Left lobe of liver (tissue), 2 donors: ENCODE measurements around the gene MEFV. TPM values are rescaled to one million over a fixed set of nuclear protein-coding genes. Genes with fewer than 3 reads are reported as not detected.
A peak's percentile ranks its signal among the peaks of the same experiment; 100 is the strongest.

ENCODE experiments used
- ATAC-seq: fragments of 200-7000 bp; cut with Tn5 transposase; one replicate; pipeline ENCODE4 v1.9.1; 2020; ENCODE audit warnings: mild to moderate bottlenecking, moderate library complexity
- DNase-seq: peaks from one replicate; pipeline ENCODE4 v3.0.0-alpha.2; 2020; ENCODE audit warnings: low spot score
- total RNA-seq: library from RNA; stranded (reverse); gene quantifications from one replicate; pipeline ENCODE4 v1.2.1, GENCODE V29; 2021
- donor health status: DM: no; HTN: no; CAD: no; lungs with moderate emphysema.
- donor health status: DM: no; HTN: yes; CAD: no.

The MEFV gene
- total RNA-seq, 1 donor from 2014 or later: 0.88 TPM

DNA sequence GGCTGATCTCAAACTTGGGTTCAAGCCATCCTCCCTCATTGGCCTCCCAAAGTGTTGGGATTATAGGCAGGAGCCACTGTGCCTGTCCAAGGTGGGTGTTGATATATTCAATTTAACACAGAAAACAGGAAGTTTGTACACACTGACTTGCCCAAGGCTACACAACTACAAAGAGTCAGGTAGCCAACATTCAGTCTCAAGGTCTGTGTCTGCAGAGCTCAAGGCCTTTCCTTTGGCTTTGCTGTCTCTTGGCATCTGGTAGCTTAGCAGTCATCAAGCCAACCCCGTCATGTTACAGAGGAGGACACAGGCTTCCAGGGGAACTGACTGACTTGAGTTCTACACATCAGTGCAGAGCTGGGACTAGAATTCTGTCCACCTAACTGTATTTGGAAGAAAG, 11.9 kb upstream of the MEFV start:
- no peak for DNase-seq
- no peak for ATAC-seq

DNA sequence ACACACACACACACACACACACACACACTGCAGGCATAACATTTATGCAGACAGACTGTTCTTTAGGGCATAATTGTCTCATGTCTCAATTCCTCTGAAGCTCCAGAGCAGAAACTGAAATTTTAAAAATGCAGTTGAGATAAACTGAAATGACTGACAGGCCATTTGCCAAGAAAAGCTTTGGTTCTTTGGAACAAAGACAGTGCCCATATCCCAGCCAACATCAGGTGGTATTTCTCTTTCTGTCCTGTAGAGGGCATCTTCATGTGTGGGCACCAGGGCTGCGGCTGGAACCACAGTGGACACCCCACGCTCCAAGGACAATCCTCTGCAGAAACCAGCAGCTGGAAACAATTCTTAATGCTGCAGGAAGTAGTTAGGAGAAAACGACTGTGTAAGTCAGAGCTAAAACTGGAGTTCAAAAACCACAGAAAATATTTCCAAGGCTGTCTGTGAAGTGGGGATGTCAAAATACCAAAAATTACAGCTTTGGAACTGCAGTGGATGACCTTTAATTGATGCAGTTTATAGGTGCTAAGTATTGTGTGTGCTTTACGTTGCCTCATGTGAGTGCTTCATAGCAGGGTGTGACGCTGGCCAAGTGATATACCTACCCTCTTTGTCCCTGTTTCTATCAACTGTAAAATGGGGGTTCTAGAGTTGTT, 10.6 kb upstream of the MEFV start:
- DNase-seq (no peak), ATAC-seq (no peak)

DNA sequence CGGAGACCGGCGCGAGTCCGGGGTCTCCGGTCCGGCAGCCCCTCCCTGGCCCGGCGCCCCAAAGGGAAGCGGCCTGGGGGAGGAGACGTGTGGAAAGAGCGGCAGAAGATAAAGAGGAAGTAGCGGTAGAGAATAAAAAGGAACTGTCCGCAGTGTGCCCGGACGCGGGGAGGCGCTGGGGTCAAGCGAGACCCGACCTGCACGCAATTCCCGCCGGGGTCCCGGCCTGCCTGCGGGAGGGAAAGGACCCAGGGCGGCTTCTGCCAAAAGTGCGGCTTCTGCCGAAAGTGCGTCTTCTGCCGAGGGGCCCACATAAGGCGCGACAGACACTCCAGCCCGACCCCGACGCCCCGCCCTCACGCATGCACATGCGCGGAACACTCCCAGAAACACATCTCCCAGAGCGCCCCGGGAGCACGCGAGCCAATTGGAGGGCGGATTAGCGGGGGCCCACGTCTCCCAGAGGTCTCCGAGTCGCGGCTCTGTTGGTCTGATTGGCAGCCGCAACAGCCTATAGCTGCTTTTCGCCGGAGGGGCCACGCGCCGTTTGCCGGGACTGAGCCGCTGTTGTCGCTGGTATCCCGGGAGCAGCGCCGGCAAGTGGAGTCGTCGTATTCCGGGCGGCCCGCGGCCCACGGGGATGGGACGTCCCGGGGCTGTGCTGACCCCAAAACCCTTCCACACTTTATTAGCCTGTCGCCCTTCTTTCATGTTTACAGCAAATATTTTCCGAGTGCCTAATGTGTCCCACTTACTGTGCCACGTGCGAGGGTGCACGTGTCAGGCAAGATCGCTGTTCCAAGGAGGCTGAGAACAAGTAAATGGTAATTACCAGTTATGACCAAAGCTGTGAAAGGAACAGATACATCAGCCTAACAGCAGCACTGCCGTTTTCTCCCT, 8.0 kb upstream of the MEFV start:
- DNase-seq (peak; percentile 96), ATAC-seq (peak; percentile 88)

DNA sequence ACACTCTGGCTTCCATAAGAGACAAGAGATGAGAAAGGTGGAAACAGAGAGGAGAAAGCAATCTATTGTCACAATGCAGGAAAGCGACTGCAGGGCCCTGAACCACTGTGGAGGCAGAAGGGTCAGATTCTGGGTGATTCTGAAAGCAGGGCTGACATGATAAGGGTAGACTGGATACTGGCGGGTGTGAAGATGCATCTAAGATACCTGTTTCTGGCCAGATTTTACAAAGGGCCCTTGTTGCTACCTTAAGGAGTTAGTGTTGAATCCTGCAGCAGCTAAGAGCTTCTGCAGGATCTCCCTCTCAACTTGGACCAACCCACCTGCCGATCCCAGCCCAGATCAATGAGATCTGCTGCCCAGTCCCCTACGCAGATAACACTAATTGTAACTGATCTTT, 6.1 kb upstream of the MEFV start:
- no peak for ATAC-seq
- no peak for DNase-seq

DNA sequence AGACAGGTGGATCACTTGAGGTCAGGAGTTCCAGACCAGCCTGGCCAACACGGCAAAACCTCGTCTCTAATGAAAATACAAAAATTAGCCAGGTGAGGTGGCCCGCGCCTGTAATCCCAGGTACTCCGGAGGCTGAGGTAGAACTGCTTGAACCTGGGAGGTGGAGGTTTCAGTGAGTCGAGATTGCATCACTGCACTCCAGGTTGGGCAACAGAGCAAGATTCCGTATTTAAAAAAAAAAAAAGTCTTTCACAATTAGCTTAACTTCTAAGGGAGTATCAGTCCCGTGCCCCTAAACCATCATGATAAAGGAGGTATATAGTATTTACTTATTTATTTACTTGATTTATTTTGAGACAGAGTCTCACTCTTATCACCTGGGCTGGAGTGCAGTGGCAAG, 3.4 kb upstream of the MEFV start:
- DNase-seq (no peak), ATAC-seq (no peak)

DNA sequence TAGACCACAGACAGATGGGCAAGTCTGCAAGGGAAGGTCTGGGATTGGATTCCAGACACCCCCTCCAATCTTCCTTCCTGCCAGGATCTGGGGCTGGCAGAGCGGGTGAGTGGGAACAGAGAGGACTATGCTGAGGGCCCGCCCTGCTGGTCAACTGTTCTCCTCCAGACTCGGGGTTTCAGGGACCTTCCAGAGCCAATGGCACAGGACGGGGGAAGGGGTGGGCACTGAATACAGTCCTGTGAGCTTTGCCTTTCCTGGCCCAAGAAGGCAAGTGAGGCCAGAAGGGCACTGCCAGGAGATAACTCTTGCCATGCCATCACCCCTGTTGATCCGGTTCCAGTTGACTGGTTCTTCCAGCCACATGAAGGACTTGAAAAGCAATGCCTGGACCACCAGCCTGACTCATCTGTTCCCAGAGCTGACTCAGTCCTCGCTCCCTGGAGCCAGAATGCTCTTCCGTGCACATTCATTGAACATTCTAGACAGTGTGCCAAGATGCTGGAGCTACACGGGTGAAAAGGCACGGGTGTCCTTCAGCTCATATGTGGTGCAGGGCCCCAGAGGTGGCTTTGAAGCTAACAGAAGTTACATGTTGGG, 533 bp upstream of the MEFV start:
- no peak for DNase-seq
- no peak for ATAC-seq

DNA sequence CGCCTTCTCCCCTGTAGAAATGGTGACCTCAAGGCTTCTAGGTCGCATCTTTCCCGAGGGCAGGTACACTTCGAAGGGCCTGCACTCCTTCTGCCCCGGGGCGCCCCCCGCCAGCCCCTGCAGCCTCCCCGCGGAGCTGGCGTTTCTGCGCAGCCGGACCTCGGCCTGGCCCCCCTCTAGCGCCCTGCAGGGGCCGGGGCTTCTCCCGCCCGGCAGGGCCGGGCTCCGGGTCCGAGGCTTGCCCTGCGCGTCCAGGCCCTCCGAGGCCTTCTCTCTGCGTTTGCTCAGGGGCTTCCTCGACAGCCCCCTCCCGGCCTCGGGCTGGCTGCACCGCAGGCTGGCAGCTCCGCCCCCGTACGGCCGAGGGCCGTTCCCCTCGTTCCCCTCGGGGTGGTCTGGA, 2.1 kb downstream of the MEFV start:
- ATAC-seq (no peak), DNase-seq (no peak)

DNA sequence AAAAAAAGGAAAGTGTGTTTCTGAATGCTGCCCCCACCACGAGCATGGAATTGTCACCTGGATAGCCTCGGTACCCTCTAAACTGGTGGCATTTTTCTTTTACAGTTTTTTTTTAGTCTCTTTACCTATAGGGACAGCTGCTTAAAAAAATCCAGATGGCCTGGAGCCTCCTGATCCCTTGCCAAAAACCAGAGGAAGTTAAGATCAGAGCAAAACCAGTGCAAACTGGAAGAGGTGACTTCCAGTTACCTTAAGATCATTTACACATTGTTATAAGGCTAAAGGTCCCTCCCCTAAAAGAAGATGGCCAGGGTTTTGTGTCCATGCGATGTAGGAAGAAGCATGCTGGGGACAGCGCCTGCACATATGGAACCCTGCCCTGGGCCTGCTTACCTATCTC, 3.5 kb downstream of the MEFV start:
- ATAC-seq: no peak
- DNase-seq: no peak

DNA sequence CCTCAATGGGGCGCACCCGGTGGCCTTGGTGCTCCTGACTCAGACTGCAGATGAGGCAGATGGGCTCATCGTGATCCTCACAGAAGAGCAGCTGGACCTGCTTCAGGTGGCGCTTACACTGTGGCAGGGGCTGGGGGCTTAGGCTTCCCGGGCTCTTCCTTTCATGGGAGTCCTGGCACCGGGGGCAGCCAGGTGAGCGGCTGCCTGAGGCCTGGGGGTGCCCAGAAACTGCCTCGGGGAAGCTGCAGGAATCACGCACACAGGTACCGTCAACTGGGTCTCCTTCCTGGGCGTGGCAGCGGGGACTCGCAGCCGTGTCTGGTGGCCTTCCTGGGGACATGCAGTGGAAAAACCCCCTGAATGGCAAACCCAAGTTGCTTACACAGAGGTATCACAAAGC, 7.0 kb downstream of the MEFV start:
- no peak for ATAC-seq
- DNase-seq: peak; percentile 30

DNA sequence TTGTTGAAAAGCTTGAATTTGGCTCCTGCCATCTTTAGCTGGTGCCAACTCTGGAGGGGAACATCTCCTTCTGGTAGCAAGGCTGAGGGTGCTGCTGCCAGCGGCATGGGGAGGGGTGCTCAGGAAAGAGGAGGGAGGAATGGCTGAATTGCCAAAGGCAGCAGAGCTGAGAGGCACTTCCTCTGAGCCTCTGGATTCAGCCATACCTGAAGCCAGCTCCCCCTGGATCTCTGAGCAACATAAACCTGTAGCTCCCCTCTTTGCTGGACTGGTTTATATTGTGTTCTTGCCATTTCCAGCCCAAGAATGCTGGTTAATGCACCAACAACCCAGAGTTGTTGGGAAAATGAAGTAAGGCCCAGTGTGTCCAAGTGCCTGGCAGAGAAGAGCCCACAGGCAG, 7.4 kb downstream of the MEFV start:
- DNase-seq (no peak), ATAC-seq (no peak)

DNA sequence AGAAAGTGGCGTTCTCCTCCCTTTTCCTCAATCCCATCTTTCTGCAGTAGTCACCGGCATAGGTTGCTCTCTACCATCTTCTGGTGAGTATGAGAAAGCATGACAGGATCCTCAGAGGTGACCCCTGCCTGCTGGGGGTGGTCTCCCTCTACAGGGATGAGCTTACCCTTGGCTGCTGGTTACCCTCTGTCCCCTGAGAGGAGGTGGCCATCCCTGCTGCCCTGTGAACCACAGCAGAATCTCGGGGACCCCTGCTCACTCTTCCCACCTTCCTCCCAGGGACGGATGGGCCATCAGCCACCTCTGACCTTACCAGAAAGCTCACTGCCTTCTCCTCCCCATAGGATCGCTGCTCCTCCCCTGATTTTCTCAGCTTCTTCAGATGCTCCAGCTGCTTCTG, 7.8 kb downstream of the MEFV start:
- no peak for ATAC-seq

DNA sequence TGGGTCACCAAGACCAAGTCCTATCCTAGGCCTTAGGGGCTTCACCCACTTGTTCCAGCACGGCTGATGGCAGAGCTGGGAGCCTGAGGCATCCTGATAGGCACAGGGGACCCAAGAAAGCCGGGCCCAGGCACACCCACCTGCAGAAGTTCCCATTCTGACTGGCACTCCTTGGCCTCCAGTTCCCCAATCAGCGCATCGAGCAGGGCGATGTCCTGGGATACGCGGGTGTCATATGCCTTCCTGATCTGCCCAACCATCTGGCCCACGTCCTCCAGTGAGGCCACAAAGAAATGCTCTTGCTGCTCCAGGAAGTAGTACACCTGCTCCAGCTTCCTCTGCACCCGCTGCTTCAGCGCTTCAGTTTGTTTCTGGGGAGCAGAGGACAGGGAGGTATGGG, 9.6 kb downstream of the MEFV start:
- ATAC-seq (no peak), DNase-seq (no peak)

More for the DNA sequence above, 7.8 kb downstream of the MEFV start:
- no peak for DNase-seq

DNA sequence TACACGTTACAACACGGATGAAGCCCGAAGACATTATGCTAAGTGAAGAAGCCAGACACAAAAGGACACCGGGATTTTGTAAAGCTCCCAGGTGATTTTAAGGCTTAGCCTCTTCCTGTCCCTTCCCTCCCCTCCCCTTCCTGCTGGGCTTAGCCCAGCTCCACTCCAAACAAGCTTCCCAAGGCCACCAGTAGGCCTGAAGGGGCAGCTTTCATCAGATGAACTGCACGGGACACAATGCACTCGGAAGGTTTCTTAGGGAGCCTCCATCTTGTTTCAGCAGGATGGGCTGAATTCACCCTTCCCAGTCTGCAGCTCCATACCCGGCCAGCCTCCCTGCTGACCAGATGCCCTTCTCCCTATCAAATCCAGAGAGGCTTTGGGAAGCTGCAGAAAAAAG, 10.4 kb downstream of the MEFV start:
- no peak for ATAC-seq
- DNase-seq: no peak

DNA sequence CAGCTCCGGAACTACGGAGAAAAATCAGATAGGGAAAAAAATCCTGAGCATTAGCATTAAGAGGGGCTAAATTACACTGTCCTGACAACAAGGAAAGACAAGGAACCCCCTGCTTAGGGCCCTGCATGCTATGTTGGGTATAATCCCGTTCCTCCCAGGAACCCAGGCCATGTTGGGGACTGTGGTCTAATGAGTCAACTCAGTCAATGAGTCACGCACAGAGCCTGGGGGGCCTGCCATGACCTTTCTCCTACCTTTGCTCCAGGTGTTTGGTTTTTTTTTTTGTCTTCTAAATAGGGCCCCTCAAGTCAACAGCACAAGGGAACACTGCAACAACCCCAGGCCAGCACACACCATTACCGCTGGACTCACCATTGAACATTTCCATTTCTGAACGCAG, 12.6 kb downstream of the MEFV start:
- ATAC-seq: no peak
- DNase-seq: no peak

DNA sequence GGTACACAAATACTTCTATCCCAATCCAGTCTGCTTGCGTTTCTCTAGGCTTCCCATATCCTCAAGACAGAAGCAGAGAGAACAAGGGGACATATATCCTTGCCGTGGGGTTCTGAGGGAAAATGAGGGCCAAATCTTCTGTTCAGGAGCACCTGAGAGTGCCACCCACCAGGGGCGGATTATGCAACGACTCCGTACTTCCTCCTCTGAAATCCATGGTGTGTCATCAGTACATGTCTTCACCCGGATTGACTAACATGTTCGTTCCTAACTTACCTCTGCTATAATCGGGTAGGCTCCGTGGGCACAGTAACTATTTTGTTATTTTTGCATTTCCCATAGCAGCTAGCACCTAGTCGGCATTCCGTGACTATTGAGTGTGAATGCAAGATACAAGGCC, 13.7 kb downstream of the MEFV start:
- no peak for DNase-seq

DNA sequence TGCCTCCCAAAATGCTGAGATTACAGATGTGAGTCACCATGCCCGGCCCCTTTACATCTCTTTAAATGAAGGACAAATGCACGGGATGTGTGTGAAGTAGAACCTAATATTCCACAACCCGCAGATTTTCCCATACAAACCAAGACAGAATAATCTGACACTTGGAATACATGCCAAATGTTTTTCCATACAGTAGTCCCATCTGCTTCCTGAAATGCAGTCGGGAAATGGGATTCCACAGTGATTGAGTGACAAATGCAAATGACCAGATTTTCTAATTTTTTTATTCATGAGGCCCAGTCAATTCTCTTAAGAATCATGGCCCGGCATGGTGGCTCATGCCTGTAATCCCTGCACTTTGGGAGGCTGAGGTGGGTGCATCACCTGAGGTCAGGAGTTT, 14.7 kb downstream of the MEFV start:
- DNase-seq (no peak), ATAC-seq (no peak)

More for the DNA sequence above, 13.7 kb downstream of the MEFV start:
- no peak for ATAC-seq

DNA sequence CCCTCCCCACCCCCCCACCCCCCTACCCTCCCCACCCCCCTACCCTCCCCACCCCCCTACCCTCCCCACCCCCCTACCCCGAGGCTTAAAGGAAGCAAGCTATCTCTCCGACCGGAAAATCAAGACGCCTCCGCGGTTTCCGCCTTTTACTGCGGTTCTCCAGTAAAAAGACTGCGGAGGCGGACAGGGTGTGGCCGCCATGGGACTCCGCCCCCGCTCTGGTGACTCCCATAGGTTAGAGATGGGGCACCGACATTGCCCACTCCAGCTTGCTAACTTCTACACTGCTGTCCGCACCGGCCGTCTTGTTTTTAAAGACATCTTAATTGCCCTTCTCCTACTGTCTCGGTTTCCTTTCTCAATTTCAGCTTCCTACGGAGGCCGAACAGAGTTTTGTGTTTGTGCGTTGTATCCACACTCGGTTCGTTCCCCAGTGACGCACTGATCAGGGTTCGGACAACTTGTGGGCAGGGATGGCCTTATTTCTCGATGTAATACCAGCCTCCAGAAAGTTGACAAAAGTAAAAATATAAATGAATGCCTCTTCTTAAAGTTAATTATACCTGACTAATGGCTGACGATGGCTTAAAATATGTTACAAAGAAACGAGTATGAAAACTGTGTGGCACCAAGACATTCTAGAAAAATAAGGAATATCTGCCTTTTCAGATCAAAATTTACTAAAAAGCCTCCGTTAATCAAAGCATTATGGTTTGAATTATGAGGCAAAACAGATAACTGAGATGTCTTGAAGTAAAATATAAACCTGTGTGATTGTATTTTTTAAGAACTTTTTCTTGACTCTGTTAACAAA, 20.4 kb downstream of the MEFV start:
- no peak for DNase-seq
- no peak for ATAC-seq

DNA sequence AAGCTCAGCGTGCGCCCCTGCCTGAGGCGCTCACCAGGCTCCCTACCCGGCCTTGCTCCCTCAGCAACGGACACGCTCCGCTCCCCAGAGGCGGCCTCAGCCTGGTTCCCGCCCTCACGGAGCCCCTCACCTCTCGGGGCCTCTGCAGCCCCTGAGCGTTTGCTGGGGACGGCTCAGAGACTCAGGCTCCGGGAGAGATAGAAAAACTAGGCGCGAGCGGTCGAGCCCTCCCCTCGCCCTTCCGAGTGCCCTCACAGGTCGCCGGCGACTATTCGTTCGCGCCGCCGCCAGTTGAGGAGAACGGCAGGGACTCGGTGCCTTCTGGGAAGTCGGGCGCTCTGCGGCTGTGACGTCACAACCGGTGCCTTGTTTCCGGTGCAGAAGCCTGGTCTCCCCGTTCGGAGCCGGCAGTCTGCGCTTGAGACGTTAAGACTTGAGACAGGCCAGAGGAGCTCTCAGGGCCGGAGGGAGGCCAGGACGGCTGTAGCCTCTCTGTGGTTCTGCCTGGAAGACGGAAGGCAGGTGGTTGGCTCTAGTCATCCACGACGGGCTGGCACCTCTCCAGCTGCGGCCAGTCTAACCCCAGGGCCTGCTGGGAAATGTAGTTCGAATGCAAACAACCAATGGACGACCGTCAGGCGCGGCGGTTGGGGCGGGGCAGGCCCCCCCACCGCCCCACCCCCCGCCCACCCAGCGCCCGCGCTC, 21.4 kb downstream of the MEFV start, which contains the start of gene ZNF200:
Gene ZNF200, minus strand, starts transcription at position 302 of the 705 bp plus-strand sequence. CDS start 1,403 bp downstream, outside the sequence.
- DNase-seq (peak; percentile 95), ATAC-seq (peak; percentile 98)

DNA sequence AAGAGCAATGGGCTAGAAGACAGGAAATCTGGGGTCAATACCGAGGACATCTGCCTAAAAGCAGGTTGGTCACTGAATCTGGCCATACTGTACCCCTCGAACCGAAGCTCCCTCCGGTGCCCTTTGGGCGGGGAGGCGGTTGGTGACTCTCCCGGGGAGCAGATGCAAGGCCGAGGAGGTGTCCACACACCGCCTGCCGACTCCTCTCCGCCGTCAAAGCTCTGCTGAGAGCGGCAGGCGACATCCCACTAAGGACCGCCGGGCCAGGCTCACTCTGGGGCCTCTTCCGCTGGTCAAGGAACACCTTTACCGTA, 21.9 kb downstream of the MEFV start:
- DNase-seq: no peak

DNA sequence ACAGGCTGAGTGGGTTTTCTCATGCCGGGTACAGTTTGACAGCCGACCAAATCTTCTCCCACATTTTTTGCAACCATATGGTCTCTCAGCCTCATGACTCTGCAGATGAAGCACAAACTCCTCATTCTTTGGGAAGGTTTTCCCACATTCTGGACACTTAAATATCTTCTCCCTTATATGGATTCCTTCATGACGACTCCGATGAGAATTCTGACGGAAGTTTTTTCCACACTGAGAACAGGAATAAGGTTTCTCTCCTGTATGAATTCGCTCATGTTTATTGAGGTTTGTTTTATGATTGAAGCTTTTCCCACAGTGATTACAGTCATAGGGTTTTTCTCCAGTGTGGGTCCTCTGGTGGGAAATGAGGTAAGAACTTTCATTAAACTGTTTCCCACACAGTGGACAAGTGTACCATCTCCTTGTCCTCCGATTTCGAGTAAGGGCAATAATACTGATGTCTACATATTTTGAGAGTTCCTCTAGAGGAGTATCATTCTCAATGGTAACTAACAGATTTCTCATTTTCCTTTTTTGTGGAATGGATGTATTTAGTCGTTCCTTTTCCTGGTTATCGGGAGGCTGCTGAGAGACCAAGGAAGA, 32.4 kb downstream of the MEFV start:
- ATAC-seq: no peak
- no peak for DNase-seq

More for the DNA sequence above, 21.9 kb downstream of the MEFV start:
- ATAC-seq: no peak
